ACHN (cell line): ENCODE measurements around the gene PTPRK.
"Not testable (repeated sequence)": the region's sequence is repeated elsewhere in the genome, so short reads cannot be mapped to it uniquely, and the experiment has no call there.

Experiments used
- DNase-seq: peaks from one replicate; pipeline ENCODE4 v3.0.0-alpha.2; 2015
- in situ Hi-C: cut with HindIII; loops from 2 replicates; pipeline ENCODE4 v1.10.0; 2017; ENCODE audit warnings: low sequenced_read_pairs, low pct_ligation_motif_present, low pct_unique_long_range_greater_than_20kb

Gene PTPRK

GRCh38 chr6:128465368-128466343 lies 54.7 kb downstream of the PTPRK start:
- no peak for DNase-seq
- in situ Hi-C loops = no loop called here

- in situ Hi-C loops = no loop called here
Observed at GRCh38 chr6:128464790-128465189, 55.6 kb downstream of the PTPRK start.

GRCh38 chr6:128463942-128464341 lies 56.5 kb downstream of the PTPRK start:
- DNase-seq = peak; percentile 3
- in situ Hi-C loops = no loop called here

More at GRCh38 chr6:128464790-128465189, 55.6 kb downstream of the PTPRK start:
- no peak for DNase-seq

DNA sequence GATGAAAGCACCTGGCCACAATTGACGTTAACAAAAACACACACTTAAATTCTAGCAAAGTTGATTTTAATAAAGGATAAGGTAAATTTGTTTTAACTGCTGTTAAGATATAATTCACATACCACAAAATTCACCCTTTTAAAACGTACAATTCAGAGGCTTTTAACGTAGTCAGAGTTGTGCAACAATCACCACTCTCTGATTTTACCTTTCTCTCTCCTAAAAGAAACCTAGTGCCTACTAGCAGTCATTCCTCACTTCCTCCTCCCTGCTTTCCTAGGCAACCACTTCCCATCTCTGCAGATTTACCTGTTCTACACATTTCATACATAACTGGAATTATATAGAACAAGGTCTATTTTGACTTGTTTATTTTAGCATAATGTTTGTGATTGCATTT lies 58.9 kb downstream of the PTPRK start:
- in situ Hi-C loops = no loop called here
- no peak for DNase-seq

DNA sequence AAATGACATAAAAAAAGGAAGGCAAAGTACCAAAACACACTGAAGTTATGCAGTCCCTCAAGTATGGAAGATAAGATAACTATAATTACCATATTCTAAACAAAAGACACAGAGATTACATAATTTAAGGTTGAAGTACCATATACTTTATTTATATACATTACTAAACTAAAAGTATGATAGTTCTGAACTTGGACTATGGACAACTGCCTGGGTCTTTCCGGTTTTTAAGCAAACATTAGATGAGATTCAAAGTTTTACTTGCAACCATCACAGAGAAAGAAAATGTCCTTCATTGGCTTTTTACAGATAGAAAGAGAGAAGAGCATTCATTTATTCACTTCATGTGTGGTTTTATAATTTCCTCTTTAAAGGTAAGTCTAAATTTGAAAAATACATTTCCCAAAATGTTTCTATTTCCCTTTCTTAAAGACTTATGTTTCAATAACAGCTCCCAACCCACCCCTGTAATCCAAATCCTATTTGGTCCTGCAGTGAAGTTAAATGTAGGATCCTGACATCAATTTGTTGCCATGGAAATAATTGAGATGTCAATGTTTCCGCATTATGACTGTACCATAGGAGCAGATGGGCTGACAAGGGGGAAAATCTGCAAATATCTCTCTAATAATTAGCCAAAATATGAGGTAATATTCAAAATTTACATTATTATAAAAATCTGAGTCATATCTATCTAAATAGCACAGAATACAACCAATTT lies 63.7 kb downstream of the PTPRK start:
- in situ Hi-C loops = no loop called here
- no peak for DNase-seq

GRCh38 chr6:128455959-128456358 lies 64.4 kb downstream of the PTPRK start:
- DNase-seq = no peak
- in situ Hi-C loops = no loop called here

- in situ Hi-C loops = no loop called here
- DNase-seq = no peak
Observed at GRCh38 chr6:128452713-128453112, 67.7 kb downstream of the PTPRK start.

DNA sequence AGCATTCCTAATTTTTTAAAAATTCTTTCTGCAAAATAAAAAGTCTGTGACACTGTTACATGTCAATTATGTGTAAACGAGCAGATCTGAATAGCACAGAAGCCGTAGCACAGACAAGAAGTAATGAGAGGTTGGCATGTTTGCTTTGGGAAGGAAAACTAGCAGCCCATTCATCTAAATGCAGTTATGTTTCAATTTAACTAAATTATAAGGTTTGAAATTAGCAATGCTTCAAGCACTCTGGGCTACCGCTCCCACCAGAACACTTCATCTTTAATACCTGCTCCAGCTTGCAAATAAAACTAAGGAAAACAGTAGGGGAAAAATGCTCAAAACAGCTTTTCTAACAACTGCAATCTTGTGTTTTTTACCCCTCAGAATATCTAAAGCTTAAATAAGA lies 73.9 kb downstream of the PTPRK start:
- DNase-seq = no peak
- in situ Hi-C loops = no loop called here

GRCh38 chr6:128443553-128443952 lies 76.8 kb downstream of the PTPRK start:
- in situ Hi-C loops = no loop called here
- no peak for DNase-seq

GRCh38 chr6:128439627-128440026 lies 80.8 kb downstream of the PTPRK start:
- no peak for DNase-seq
- in situ Hi-C loops = no loop called here

DNA sequence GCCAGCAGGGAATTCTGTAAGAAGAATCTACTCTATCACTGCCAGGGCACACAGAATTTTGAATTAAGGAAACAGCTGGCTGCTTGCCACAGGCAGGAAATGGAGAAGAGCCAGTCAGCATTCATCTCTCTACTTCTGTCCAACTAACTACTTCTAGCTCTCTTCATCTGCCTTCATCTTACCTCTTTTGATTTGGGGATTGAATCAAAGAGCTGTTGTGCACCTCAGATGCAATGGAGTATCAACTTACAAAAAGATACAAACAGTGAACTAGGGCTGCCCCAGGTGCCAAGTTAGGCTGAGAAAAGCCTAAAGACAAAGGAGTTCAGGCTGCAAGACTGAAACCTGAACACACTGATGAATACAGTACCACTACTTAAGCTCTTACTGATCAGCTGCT lies 82.0 kb downstream of the PTPRK start:
- DNase-seq = no peak
- in situ Hi-C loops = no loop called here

DNA sequence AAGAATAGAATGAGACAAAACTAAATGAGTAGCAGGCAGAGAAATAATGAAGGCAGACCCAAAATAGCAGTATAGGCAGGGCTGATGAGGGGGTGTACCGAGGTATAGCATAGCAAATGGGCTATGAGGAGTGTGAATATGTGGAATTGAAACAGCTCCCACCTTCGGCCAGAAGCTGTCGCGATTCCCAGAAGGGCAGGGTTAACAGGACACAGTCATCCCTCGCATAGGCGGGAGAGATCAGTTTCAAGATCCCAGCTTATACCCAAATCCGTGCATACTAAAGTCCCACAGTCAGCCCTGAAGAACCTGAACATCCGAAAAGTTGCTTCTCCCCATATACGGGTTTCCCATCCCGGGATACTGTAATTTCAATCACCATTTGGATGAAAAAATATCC lies 82.7 kb downstream of the PTPRK start:
- in situ Hi-C loops = no loop called here
- no peak for DNase-seq

DNA sequence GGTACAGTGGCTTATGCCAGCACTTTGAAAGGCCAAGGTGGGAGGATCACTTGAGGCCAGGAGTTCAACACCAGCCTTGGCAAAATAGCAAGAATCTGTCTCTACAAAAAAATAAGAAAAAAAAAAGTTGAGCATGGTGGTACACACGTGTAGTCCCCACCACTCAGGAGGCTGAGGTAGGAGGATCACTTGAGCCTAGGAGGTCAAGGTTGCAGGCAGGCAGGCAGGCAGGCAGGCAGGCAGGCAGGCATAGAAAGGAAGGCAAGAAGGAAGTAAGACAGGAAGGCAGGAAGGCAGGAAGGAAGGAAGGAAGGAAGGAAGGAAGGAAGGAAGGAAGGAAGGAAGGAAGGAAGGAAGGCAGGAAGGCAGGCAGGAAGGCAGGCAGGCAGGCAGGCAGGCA lies 85.6 kb downstream of the PTPRK start:
- in situ Hi-C loops, DNase-seq: not testable (repeated sequence)

DNA sequence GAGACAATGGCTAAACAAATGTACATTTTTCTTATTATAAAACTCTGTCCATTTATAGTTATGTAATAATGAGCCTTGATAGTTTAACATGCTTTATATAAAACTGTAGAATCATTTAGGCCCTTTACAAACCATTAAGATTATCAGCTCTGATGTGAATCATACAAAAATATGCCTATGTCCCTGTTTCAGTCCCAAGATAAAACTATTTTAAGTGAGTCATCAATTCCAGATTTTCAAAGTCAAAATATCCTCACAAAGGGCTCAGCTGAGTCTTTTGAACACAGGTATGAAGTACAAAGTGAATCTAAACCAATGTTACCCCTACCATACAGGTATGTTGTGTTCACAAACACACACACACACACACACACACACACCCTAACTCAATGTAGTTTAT lies 88.0 kb downstream of the PTPRK start:
- in situ Hi-C loops = no loop called here
- DNase-seq = peak; percentile 12

- in situ Hi-C loops = no loop called here
- DNase-seq = no peak
Observed at GRCh38 chr6:128427139-128427538, 93.3 kb downstream of the PTPRK start.

- no peak for DNase-seq
- in situ Hi-C loops = no loop called here
Observed at GRCh38 chr6:128425856-128426255, 94.5 kb downstream of the PTPRK start.

DNA sequence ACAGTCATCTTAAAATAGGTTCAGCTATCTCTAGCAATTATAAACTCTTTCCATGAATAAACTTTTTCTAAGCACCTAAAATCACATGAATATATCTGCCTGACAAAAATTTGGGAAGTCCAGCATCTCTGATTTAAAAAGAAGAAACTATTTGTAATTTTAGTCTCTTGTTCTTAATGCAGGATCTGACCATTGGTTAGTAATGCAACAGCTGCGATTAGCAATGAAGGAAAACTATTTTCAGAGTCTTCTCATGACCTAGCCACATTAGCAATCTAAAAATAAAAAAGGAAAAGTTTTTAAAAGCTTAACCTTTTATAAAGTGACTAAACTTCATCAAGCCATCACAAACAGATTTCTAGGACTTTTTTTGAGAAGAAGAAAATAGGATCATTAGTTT lies 97.5 kb downstream of the PTPRK start:
- in situ Hi-C loops = no loop called here
- DNase-seq = no peak

GRCh38 chr6:128422200-128422599 lies 98.2 kb downstream of the PTPRK start:
- in situ Hi-C loops = no loop called here
- no peak for DNase-seq

DNA sequence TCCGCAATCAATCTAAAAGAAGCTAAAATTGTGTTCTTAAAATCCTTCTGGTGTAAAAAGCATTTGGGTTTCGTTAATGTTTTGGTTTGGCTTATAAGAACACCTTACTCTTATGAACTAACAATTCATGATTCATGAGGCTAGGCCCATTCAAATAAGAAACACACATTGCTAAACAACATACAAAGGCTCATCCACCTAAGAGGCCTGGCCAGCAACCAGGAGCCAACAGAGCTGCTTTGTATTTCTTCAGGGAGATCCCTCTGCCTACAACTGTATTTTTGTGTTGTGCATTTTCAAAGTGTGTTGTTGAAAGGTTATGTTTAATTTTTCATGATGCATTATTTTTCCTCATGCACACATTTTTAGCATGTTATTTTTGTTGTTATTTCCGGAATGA lies 98.6 kb downstream of the PTPRK start:
- DNase-seq = no peak
- in situ Hi-C loops = no loop called here

DNA sequence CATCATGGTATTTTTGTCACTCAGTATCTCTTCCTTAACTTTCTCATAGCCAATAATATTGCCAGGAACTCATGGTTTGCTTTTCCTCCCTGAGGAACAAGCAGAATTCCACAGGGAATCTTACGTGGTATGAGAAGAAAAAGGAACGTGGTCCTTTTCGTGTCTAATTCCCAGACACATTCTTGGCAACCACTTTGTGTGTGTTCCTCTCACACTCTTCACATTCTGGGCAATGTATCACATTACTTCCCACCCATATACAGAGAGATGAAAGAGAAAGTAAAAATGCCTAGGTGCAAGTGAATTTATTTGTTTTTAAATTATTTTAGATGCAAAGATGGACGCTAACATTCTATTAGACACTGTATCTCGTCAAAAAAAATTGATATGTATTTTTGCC lies 102.7 kb downstream of the PTPRK start:
- in situ Hi-C loops = no loop called here
- no peak for DNase-seq
